Neural cell (in vitro differentiated cells): ENCODE data around the gene COL15A1. TPM values are rescaled to one million over a fixed set of nuclear protein-coding genes. Genes with fewer than 3 reads are reported as not detected.

ENCODE experiments used
- H2AFZ ChIP-seq: fragments of 200-600, 300-800 bp; sonication (generic), shearing (Covaris generic); 2 replicates; pipeline ENCODE4 v1.6.0; 2014; ENCODE audit warnings: low read depth, mild to moderate bottlenecking, antibody characterized with exemption, low read length, moderate library complexity
- H3F3A ChIP-seq: fragments of 200-600 bp; shearing (Covaris generic); 2 replicates; pipeline ENCODE4 v1.6.1; 2016; ENCODE audit warnings: mild to moderate bottlenecking, moderate library complexity, mixed read lengths, antibody characterized with exemption, low read length; ENCODE audit not compliant: insufficient read depth, poor library complexity, severe bottlenecking
- H3K27ac ChIP-seq: fragments of 200-600, 300-800 bp; sonication (generic), shearing (Covaris generic); 2 replicates; pipeline ENCODE4 v1.5.1; 2014; ENCODE audit warnings: mild to moderate bottlenecking, low read length, moderate library complexity
- H3K27me3 ChIP-seq: fragments of 300-800, 200-600 bp; sonication (generic), shearing (Covaris generic); 2 replicates; pipeline ENCODE4 v1.6.0; 2014; ENCODE audit warnings: mild to moderate bottlenecking, low read depth, low read length, moderate library complexity; ENCODE audit not compliant: insufficient read depth
- H3K36me3 ChIP-seq: fragments of 300-800, 200-600 bp; sonication (generic), shearing (Covaris generic); 2 replicates; pipeline ENCODE4 v1.5.1; 2014; ENCODE audit warnings: mild to moderate bottlenecking, antibody characterized with exemption, low read length, moderate library complexity; ENCODE audit not compliant: insufficient read depth
- H3K4me2 ChIP-seq: fragments of 300-800, 200-600 bp; sonication (generic), shearing (Covaris generic); 2 replicates; pipeline ENCODE4 v1.6.0; 2014; ENCODE audit warnings: mild to moderate bottlenecking, low read length
- H3K4me3 ChIP-seq: fragments of 300-800, 200-600 bp; sonication (generic), shearing (Covaris generic); 2 replicates; pipeline ENCODE4 v1.5.1; 2014; ENCODE audit warnings: mild to moderate bottlenecking, low read length, moderate library complexity
- H3K79me2 ChIP-seq: fragments of 200-600 bp; shearing (Covaris generic); replicated peaks from 2 replicates; pipeline ENCODE4 v1.6.0; 2014; ENCODE audit warnings: mild to moderate bottlenecking, low read length, moderate library complexity; ENCODE audit not compliant: insufficient read depth
- H3K9ac ChIP-seq: fragments of 300-800, 200-600 bp; sonication (generic), shearing (Covaris generic); 2 replicates; pipeline ENCODE4 v1.6.1; 2016; ENCODE audit warnings: mild to moderate bottlenecking, low read length, mixed read lengths
- H3K9me2 ChIP-seq: fragments of 200-600 bp; shearing (Covaris generic); 2 replicates; pipeline ENCODE4 v1.6.1; 2016; ENCODE audit warnings: mild to moderate bottlenecking, low read length, mixed read lengths; ENCODE audit not compliant: insufficient read depth
- H3K9me3 ChIP-seq: fragments of 200-600, 300-800 bp; sonication (generic), shearing (Covaris generic); 2 replicates; pipeline ENCODE4 v1.6.1; 2016; ENCODE audit warnings: mild to moderate bottlenecking, mixed run types, low read length, moderate library complexity, mixed read lengths
- H4K20me1 ChIP-seq: fragments of 200-600 bp; shearing (Covaris generic); 2 replicates; pipeline ENCODE4 v1.6.1; 2016; ENCODE audit warnings: mild to moderate bottlenecking, mixed run types; ENCODE audit not compliant: insufficient read depth
- EP300 ChIP-seq: fragments of 450-650 bp; conservative IDR thresholded peaks from 2 replicates; pipeline ENCODE4 v1.6.1; 2014; ENCODE audit warnings: antibody characterized with exemption, mild to moderate bottlenecking, moderate library complexity; ENCODE audit not compliant: poor library complexity, severe bottlenecking
- EZH2 ChIP-seq: fragments of 200-600, 300-800 bp; shearing (Covaris generic), sonication (generic); IDR thresholded peaks from 2 replicates; pipeline ENCODE4 v1.6.1; 2014; ENCODE audit warnings: antibody characterized with exemption, low read length, borderline replicate concordance, mild to moderate bottlenecking; ENCODE audit not compliant: insufficient read depth, poor library complexity, severe bottlenecking
- MXI1 ChIP-seq: fragments of 450-650 bp; conservative IDR thresholded peaks from 2 replicates; pipeline ENCODE4 v1.6.1; 2014; ENCODE audit warnings: antibody characterized with exemption, mild to moderate bottlenecking; ENCODE audit not compliant: poor library complexity, severe bottlenecking
- POLR2AphosphoS5 ChIP-seq: IDR thresholded peaks from 2 replicates; pipeline ENCODE4 v1.6.1; 2012
- RAD21 ChIP-seq: fragments of 450-650 bp; conservative IDR thresholded peaks from 2 replicates; pipeline ENCODE4 v1.6.1; 2014; ENCODE audit warnings: antibody characterized with exemption, mild to moderate bottlenecking, moderate library complexity
- SMC3 ChIP-seq: fragments of 450-650 bp; conservative IDR thresholded peaks from 2 replicates; pipeline ENCODE4 v1.6.1; 2014; ENCODE audit warnings: antibody characterized with exemption, mild to moderate bottlenecking, moderate library complexity; ENCODE audit not compliant: poor library complexity
- TAF1 ChIP-seq: IDR thresholded peaks from 2 replicates; pipeline ENCODE4 v1.6.1; 2012; ENCODE audit warnings: low read depth
- polyA plus RNA-seq: library from polyadenylated mRNA; depleted of rRNA; stranded (reverse); fragments of >200 nt; gene quantifications from 2 replicates; pipeline ENCODE4 v1.2.3, GENCODE V29; 2014
- TF ChIP-seq, protein P1 (sequence below): IDR thresholded peaks from 2 replicates; pipeline ENCODE4 v1.6.1; 2012; ENCODE audit warnings: borderline replicate concordance
- TF ChIP-seq, protein P2 (sequence below): fragments of 450-650 bp; IDR thresholded peaks from 2 replicates; pipeline ENCODE4 v1.5.1; 2014; ENCODE audit warnings: antibody characterized with exemption, mild to moderate bottlenecking, moderate library complexity; ENCODE audit not compliant: poor library complexity, severe bottlenecking

Gene COL15A1
- polyA plus RNA-seq, 1 donor from 2014 or later, result 2.8 TPM

DNA sequence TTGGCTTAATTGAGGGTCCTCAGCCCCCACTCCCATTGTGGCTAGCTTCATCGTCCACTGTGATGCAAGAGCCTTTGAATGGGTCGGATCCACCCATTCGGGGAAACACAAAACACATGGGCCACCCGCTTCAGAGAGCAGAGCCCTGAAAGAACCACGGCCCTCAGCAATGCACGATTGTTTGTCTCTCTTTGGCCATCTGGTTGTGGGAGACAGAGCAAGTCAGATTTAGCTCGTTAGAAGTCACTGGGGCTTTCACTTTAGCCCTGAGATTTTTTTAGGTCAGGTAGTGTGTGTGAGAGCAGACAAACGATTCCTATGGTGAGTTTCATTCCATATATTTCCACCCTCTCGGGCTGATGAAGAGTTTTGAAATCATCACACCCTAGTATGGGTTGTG lies 12.9 kb upstream of the COL15A1 start:
- Histone ChIP-seq H3K36me3 (no peaks in the 10 kb centered on the region), H4K20me1 (no peaks in the 10 kb centered on the region), H3K4me2 (no peak overlapping the region), H3K4me3 (no peak overlapping the region), H3K9me3 (no peaks in the 10 kb centered on the region), H3K9me2 (no peaks in the 10 kb centered on the region), H3K9ac (no peak overlapping the region), H2AFZ (no peak overlapping the region), H3F3A (no peaks in the 10 kb centered on the region), H3K27ac (no peak overlapping the region), H3K79me2 (no peaks in the 10 kb centered on the region), H3K27me3 (no peaks in the 10 kb centered on the region)
- TF ChIP-seq SMC3, result no peak
- TF ChIP-seq, protein P1, sequence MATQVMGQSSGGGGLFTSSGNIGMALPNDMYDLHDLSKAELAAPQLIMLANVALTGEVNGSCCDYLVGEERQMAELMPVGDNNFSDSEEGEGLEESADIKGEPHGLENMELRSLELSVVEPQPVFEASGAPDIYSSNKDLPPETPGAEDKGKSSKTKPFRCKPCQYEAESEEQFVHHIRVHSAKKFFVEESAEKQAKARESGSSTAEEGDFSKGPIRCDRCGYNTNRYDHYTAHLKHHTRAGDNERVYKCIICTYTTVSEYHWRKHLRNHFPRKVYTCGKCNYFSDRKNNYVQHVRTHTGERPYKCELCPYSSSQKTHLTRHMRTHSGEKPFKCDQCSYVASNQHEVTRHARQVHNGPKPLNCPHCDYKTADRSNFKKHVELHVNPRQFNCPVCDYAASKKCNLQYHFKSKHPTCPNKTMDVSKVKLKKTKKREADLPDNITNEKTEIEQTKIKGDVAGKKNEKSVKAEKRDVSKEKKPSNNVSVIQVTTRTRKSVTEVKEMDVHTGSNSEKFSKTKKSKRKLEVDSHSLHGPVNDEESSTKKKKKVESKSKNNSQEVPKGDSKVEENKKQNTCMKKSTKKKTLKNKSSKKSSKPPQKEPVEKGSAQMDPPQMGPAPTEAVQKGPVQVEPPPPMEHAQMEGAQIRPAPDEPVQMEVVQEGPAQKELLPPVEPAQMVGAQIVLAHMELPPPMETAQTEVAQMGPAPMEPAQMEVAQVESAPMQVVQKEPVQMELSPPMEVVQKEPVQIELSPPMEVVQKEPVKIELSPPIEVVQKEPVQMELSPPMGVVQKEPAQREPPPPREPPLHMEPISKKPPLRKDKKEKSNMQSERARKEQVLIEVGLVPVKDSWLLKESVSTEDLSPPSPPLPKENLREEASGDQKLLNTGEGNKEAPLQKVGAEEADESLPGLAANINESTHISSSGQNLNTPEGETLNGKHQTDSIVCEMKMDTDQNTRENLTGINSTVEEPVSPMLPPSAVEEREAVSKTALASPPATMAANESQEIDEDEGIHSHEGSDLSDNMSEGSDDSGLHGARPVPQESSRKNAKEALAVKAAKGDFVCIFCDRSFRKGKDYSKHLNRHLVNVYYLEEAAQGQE, result no peak
- TF ChIP-seq EZH2, result no peak
- TF ChIP-seq RAD21, result no peak
- TF ChIP-seq, protein P2, sequence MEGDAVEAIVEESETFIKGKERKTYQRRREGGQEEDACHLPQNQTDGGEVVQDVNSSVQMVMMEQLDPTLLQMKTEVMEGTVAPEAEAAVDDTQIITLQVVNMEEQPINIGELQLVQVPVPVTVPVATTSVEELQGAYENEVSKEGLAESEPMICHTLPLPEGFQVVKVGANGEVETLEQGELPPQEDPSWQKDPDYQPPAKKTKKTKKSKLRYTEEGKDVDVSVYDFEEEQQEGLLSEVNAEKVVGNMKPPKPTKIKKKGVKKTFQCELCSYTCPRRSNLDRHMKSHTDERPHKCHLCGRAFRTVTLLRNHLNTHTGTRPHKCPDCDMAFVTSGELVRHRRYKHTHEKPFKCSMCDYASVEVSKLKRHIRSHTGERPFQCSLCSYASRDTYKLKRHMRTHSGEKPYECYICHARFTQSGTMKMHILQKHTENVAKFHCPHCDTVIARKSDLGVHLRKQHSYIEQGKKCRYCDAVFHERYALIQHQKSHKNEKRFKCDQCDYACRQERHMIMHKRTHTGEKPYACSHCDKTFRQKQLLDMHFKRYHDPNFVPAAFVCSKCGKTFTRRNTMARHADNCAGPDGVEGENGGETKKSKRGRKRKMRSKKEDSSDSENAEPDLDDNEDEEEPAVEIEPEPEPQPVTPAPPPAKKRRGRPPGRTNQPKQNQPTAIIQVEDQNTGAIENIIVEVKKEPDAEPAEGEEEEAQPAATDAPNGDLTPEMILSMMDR, result no peak
- TF ChIP-seq EP300, result no peak
- no peak for TF ChIP-seq MXI1
- no peak for TF ChIP-seq TAF1
- no peak for TF ChIP-seq POLR2AphosphoS5

DNA sequence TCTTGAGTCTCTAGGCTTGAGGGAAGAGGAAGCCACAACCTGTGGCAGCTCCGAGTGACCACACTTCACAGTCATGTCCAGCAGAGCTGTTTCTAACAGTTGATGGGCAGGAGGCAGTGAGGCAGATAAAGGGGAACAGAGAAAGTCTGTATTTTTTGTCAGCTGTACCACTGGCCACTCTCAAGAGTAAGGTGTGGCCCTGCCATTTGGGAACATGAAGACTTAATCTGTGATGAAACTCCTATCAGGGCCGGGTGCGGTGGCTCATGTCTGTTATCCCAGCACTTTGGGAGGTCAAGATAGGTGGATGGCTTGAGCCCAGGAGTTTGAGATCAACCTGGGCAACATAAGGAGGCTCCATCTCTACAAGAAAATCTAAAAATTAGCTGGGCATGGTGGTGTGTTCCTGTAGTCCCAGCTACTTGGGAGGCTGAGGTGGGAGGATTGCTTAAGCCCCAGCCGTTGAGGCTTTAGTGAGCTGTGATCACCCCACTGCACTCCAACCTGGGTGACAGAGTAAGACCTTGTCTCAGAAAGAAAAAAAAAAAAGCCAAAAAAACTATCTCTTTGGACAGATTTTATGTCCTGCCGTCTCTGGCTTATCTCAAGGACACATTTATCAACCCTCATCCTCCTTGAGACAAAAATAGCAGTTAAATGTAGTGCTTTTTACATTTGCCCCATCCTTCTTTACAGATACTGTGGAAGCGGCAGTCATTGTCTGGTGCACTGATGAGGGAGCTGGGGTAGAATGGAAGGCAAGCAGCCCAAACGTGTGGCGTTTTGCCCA lies 11.9 kb upstream of the COL15A1 start:
- H3K36me3 ChIP-seq, result no peaks in the 10 kb centered on the region
- H2AFZ ChIP-seq, result no peak overlapping the region
- H3K9me3 ChIP-seq, result no peaks in the 10 kb centered on the region
- H3K9ac ChIP-seq, result no peak overlapping the region
- H3F3A ChIP-seq, result no peaks in the 10 kb centered on the region
- no peak overlapping the region for H3K4me2 ChIP-seq
- H3K79me2 ChIP-seq, result no peaks in the 10 kb centered on the region
- H4K20me1 ChIP-seq, result no peaks in the 10 kb centered on the region
- TF ChIP-seq TAF1 (no peak), SMC3 (no peak), RAD21 (no peak), POLR2AphosphoS5 (no peak), EP300 (no peak), EZH2 (no peak), MXI1 (no peak)
- TF ChIP-seq, protein P2, result no peak
- TF ChIP-seq, protein P1, result no peak
- no peak overlapping the region for H3K27ac ChIP-seq
- H3K9me2 ChIP-seq, result no peaks in the 10 kb centered on the region
- no peak overlapping the region for H3K4me3 ChIP-seq
- no peaks in the 10 kb centered on the region for H3K27me3 ChIP-seq
